NOMO-1 (cell line): Measurements from ENCODE around the gene CXCR5.
A peak's percentile ranks its signal among the peaks of the same experiment; 100 is the strongest.
"Not testable (repeated sequence)": the region's sequence is repeated elsewhere in the genome, so short reads cannot be mapped to it uniquely, and the experiment has no call there.

Source experiments
- DNase-seq, 2 experiments: peaks; one replicate each; lab custom pipeline; 2025; ENCODE audit not compliant: unreplicated experiment in 2 of 2; lab: John Stamatoyannopoulos, UW

Gene CXCR5

GRCh38 chr11:118883368-118884071 lies at the start of gene CXCR5:
Gene CXCR5, plus strand, starts transcription at chr11:118883892. Its CDS starts 50 bp downstream, at chr11:118883942.
- no peak for DNase-seq

GRCh38 chr11:118834427-118835028 lies 49.2 kb upstream of the CXCR5 start:
- peak; percentile 60 to 80 for DNase-seq

GRCh38 chr11:118837868-118838267 lies 45.8 kb upstream of the CXCR5 start:
- no peak for DNase-seq

- peak; percentile 61 to 84 for DNase-seq
Observed at GRCh38 chr11:118838905-118839553, 44.7 kb upstream of the CXCR5 start.

- DNase-seq: no peak
Observed at GRCh38 chr11:118841469-118842242, 42.0 kb upstream of the CXCR5 start.

- DNase-seq: no peak
Observed at GRCh38 chr11:118842369-118842768, 41.3 kb upstream of the CXCR5 start.

- not testable (repeated sequence) for DNase-seq
Observed at GRCh38 chr11:118842843-118843242, 40.8 kb upstream of the CXCR5 start.

GRCh38 chr11:118843565-118843964 lies 40.1 kb upstream of the CXCR5 start:
- no peak for DNase-seq

GRCh38 chr11:118845369-118845768 lies 38.3 kb upstream of the CXCR5 start:
- peak; percentile 15 to 60 for DNase-seq

GRCh38 chr11:118846181-118846935 lies 37.3 kb upstream of the CXCR5 start:
- DNase-seq: no peak

- DNase-seq: no peak
Observed at GRCh38 chr11:118849825-118850224, 33.9 kb upstream of the CXCR5 start.

- peak; percentile 15 to 19 for DNase-seq
Observed at GRCh38 chr11:118851970-118852369, 31.7 kb upstream of the CXCR5 start.

- no peak for DNase-seq
Observed at GRCh38 chr11:118853678-118854077, 30.0 kb upstream of the CXCR5 start.

GRCh38 chr11:118856314-118856713 lies 27.4 kb upstream of the CXCR5 start:
- peak in 1 of 2 experiments; percentile 15 for DNase-seq

GRCh38 chr11:118857385-118857784 lies 26.3 kb upstream of the CXCR5 start:
- no peak for DNase-seq

GRCh38 chr11:118859973-118860372 lies 23.7 kb upstream of the CXCR5 start:
- DNase-seq: no peak

- DNase-seq: no peak
Observed at GRCh38 chr11:118868659-118869058, 15.0 kb upstream of the CXCR5 start.

GRCh38 chr11:118870396-118871343 lies 13.0 kb upstream of the CXCR5 start:
- DNase-seq: peak; percentile 60 to 74

GRCh38 chr11:118872403-118872821 lies 11.3 kb upstream of the CXCR5 start:
- no peak for DNase-seq
